GM12878 (cell line): Measurements from ENCODE around the gene ANKRD53. TPM values are rescaled to one million over a fixed set of nuclear protein-coding genes. Genes with fewer than 3 reads are reported as not detected.

Experiments used
- ATAC-seq: fragments of 200-7000 bp; cut with Tn5 transposase; 3 replicates; pipeline ENCODE4 v1.9.1; 2020; ENCODE audit warnings: mild to moderate bottlenecking, moderate library complexity
- BruUV-seq: library from RNA; stranded (reverse); fragments of 400-500 nt; replicated peaks from 2 replicates; lab custom pipeline; 2021; lab: Mats Ljungman, UMichigan
- CTCF ChIA-PET: fragments of 300-600 bp; sonication (Branson Sonifier 250); formaldehyde crosslinking; extraction: SDS; loops from one replicate; lab custom pipeline; 2021; ENCODE audit warnings: inconsistent platforms; lab: Yijun Ruan, JAX
- POLR2A ChIA-PET: fragments of 350-600 bp; formaldehyde crosslinking; extraction: SDS; loops from one replicate; lab custom pipeline; 2021; ENCODE audit warnings: inconsistent platforms; lab: Charles Lee
- RAD21 ChIA-PET: fragments of 300-600 bp; sonication (Branson Sonifier 250); formaldehyde crosslinking; loops from one replicate; lab custom pipeline; 2023; ENCODE audit warnings: antibody characterized with exemption; ENCODE audit not compliant: unreplicated experiment; lab: Charles Lee
- SMC1A ChIA-PET: fragments of 300-600 bp; sonication (Branson Sonifier 250); formaldehyde crosslinking; loops from one replicate; lab custom pipeline; 2023; ENCODE audit not compliant: unreplicated experiment, uncharacterized antibody; lab: Charles Lee
- DNase-seq: peaks from one replicate; pipeline ENCODE4 v3.0.0-alpha.2; 2011; ENCODE audit warnings: low read depth, low spot score
- FAIRE-seq: peaks from 3 replicates; lab custom pipeline; 2011; peaks lifted over from hg19 to GRCh38; lab: Jason Lieb, UNC
- H2AFZ ChIP-seq: 2 replicates; pipeline ENCODE4 v1.6.0; 2011; ENCODE audit warnings: low read depth, low read length, control low read depth; ENCODE audit not compliant: control insufficient read depth
- H3K27ac ChIP-seq: 2 replicates; pipeline ENCODE4 v1.5.1; 2011; ENCODE audit warnings: control low read depth; ENCODE audit not compliant: control insufficient read depth, insufficient read depth
- H3K27me3 ChIP-seq, 2 experiments: replicated peaks in 1 of 2; 2 replicates each; pipeline versions ENCODE4 v1.6.0 to v1.6.1; 2011; ENCODE audit warnings: low read length in 1 of 2; ENCODE audit not compliant: control insufficient read depth in 2 of 2, insufficient read depth in 2 of 2
- H3K36me3 ChIP-seq, 2 experiments: 2 replicates each; pipeline ENCODE4 v1.5.1; 2011; ENCODE audit warnings: low read length in 1 of 2; ENCODE audit not compliant: control insufficient read depth in 2 of 2, insufficient read depth in 2 of 2
- H3K4me1 ChIP-seq: 2 replicates; pipeline ENCODE4 v1.6.1; 2011; ENCODE audit warnings: mild to moderate bottlenecking, low read length, moderate library complexity, mixed read lengths; ENCODE audit not compliant: control insufficient read depth, insufficient read depth
- H3K4me2 ChIP-seq: 2 replicates; pipeline ENCODE4 v1.6.0; 2011; ENCODE audit warnings: control low read depth; ENCODE audit not compliant: control insufficient read depth, insufficient read depth
- H3K4me3 ChIP-seq: fragments of 200-600 bp; sonication (generic); 2 replicates; pipeline ENCODE4 v1.5.1; 2016
- H3K79me2 ChIP-seq: 2 replicates; pipeline ENCODE4 v1.6.0; 2011; ENCODE audit warnings: low read length; ENCODE audit not compliant: control insufficient read depth, insufficient read depth
- H3K9ac ChIP-seq: 2 replicates; pipeline ENCODE4 v1.8.0; 2011; ENCODE audit warnings: low read length, control low read depth, mixed read lengths; ENCODE audit not compliant: control insufficient read depth, insufficient read depth
- H3K9me3 ChIP-seq: replicated peaks from 3 replicates; pipeline ENCODE4 v1.5.1; 2011; ENCODE audit warnings: mild to moderate bottlenecking, low read length; ENCODE audit not compliant: control insufficient read depth, insufficient read depth
- H4K20me1 ChIP-seq: 2 replicates; pipeline ENCODE4 v1.6.0; 2011; ENCODE audit not compliant: control insufficient read depth, insufficient read depth
- IKZF1 ChIP-seq: fragments of 450-650 bp; conservative IDR thresholded peaks from 2 replicates; pipeline ENCODE4 v1.6.1; 2017; ENCODE audit warnings: antibody characterized with exemption, mild to moderate bottlenecking
- MLLT1 ChIP-seq: fragments of 450-650 bp; IDR thresholded peaks from 2 replicates; pipeline ENCODE4 v1.6.1; 2016; ENCODE audit warnings: mild to moderate bottlenecking
- NKRF ChIP-seq: fragments of 450-650 bp; conservative IDR thresholded peaks from 2 replicates; pipeline ENCODE4 v1.6.1; 2017; ENCODE audit warnings: mild to moderate bottlenecking, moderate library complexity
- RELA ChIP-seq: fragments of 450-650 bp; IDR thresholded peaks from 2 replicates; pipeline ENCODE4 v1.8.0; 2014; ENCODE audit warnings: borderline replicate concordance; ENCODE audit not compliant: partially characterized antibody
- SPI1 ChIP-seq: IDR thresholded peaks from 2 replicates; pipeline ENCODE4 v1.6.1; 2011; ENCODE audit warnings: low read depth, mild to moderate bottlenecking, low read length, moderate library complexity, borderline replicate concordance; ENCODE audit not compliant: insufficient read depth
- STAT1 ChIP-seq: fragments of 450-650 bp; conservative IDR thresholded peaks from 2 replicates; pipeline ENCODE4 v1.6.1; 2014; ENCODE audit warnings: antibody characterized with exemption, mild to moderate bottlenecking
- WGBS: methylation state at CpG from one replicate; pipeline ENCODE4 v1.1.6; 2016; ENCODE audit warnings: low lambda C conversion rate; ENCODE audit not compliant: insufficient replicate concordance, insufficient coverage; ENCODE audit errors: missing lambda C conversion rate; 5-methylcytosine and 5-hydroxymethylcytosine counted together
- in situ Hi-C: fragments of 300-500 bp; cut with MboI; formaldehyde crosslinking; loops from 9 replicates; pipeline ENCODE4 v1.14.3; 2018; ENCODE audit warnings: mixed read lengths
- intact Hi-C: fragments of 100-400 bp; cut with micrococcal nuclease; formaldehyde crosslinking; loops from one replicate; pipeline ENCODE4 v1.14.2; 2022; ENCODE audit not compliant: unreplicated experiment
- polyA plus RNA-seq, 11 experiments: library from polyadenylated mRNA; depleted of rRNA in 4 of 11; unstranded in 6 of 11; stranded (reverse) in 5 of 11; fragments of >200 nt; fragmentation: Nextera tagmentation in 4 of 11; fragmentation: Illumina TruSeq in 1 of 11; extraction: Ambion mirVana in 4 of 11; extraction: Trizol in 1 of 11; gene quantifications; 1 replicate in 1 of 11; 2 replicates in 10 of 11; pipeline versions ENCODE4 v1.2.1 to v1.2.3, GENCODE V29; 2011 to 2016; ENCODE audit warnings: inconsistent platforms in 2 of 11, missing spikeins in 2 of 11, low read depth in 1 of 11
- total RNA-seq, 4 experiments: library from RNA; depleted of rRNA in 3 of 4; stranded (reverse); fragments of >200 nt in 3 of 4; fragmentation: Illumina TruSeq in 1 of 4; extraction: Trizol in 1 of 4; gene quantifications; 2 replicates each; pipeline versions ENCODE4 v1.2.1 to v1.2.3, GENCODE V29; 2013 to 2021

Gene ANKRD53
- total and polyA plus RNA-seq, 10 of the 15 experiments (the other 5 are each of a cell fraction or from before 2014, with no cell fraction given) = 0.04 TPM; not detected in 8

- FAIRE-seq = no peak
- BruUV-seq = TSS peak; percentile 60
- peak overlapping the region; percentile 81 for H3K9ac ChIP-seq
- peaks cover 9% of the 10 kb centered on the region for H3K4me1 ChIP-seq
- WGBS = 84% methylated on average over 12 of the region's 12 CpGs
- in situ Hi-C loops = no loop called here
- peak overlapping the region; percentile 85 for H3K4me3 ChIP-seq
- TF ChIP-seq MLLT1 = peak; percentile 71
- TF ChIP-seq STAT1 = no peak
- peak; percentile 45; the same call in 1 of the 2 replicates for TF ChIP-seq SPI1
- TF ChIP-seq IKZF1 = no peak
- TF ChIP-seq NKRF = no peak
- no peak for TF ChIP-seq RELA
- TF ChIP-seq, all 136 proteins: peak for 2
- no peak overlapping the region for H3K27ac ChIP-seq
- SMC1A ChIA-PET = interaction anchor here (0.8 to 1.0 kb wide), 2 partner anchors 67 to 107 kb away, joined by 4 read pairs; no protein-coding TSS in a partner anchor
- H3K27me3 ChIP-seq = no peaks in the 10 kb centered on the region
- no peak overlapping the region for H2AFZ ChIP-seq
- RAD21 ChIA-PET = no interaction called here
- CTCF ChIA-PET = interaction anchor here (0.6 to 2.3 kb wide), 5 partner anchors 8 to 1557 kb away, joined by 3 to 8 read pairs (median 3); no protein-coding TSS in a partner anchor
- H3K36me3 ChIP-seq = peaks cover 3 to 13% of the 10 kb centered on the region in 2 experiments; a peak in 3 of 4 replicates
- peaks cover 21% of the 10 kb centered on the region for H3K79me2 ChIP-seq
- H3K9me3 ChIP-seq = no peaks in the 10 kb centered on the region
- no peak for DNase-seq
- peak overlapping the region; percentile 96 for H3K4me2 ChIP-seq
- ATAC-seq = no peak
- H4K20me1 ChIP-seq = no peaks in the 10 kb centered on the region
- intact Hi-C loops = no loop called here
- POLR2A ChIA-PET = no interaction called here
Measured at GRCh38 chr2:70992945-70993853, 14.8 kb downstream of the ANKRD53 start.
